GM23248 (cell line): ENCODE results near the gene ITPRID2.

ENCODE experiments used
- EZH2 ChIP-seq: fragments of 200-600 bp; sonication (generic); IDR thresholded peaks from 2 replicates; pipeline ENCODE4 v1.6.1; 2018; ENCODE audit warnings: antibody characterized with exemption, mild to moderate bottlenecking; ENCODE audit not compliant: insufficient read depth, poor library complexity, severe bottlenecking
- EZH2phosphoT487 ChIP-seq: fragments of 200-600 bp; sonication (generic); IDR thresholded peaks from 2 replicates; pipeline ENCODE4 v1.6.1; 2018; ENCODE audit warnings: antibody characterized with exemption, moderate library complexity, mild to moderate bottlenecking, low read depth; ENCODE audit not compliant: insufficient read depth

- TF ChIP-seq EZH2 (no peak), EZH2phosphoT487 (no peak)
These were observed 32.4 kb upstream of the ITPRID2 start for GRCh38 chr2:181859123-181859522.
